NCI-H187 treated with DMSO at 0.1 percent for 48 hours (cell line): ENCODE results near the gene ATP10B.
"Not testable (repeated sequence)": the region's sequence is repeated elsewhere in the genome, so short reads cannot be mapped to it uniquely, and the experiment has no call there.

Source experiments
- DNase-seq: peaks from one replicate; lab custom pipeline; 2025; lab: John Stamatoyannopoulos, UW

The ATP10B gene, protein sequence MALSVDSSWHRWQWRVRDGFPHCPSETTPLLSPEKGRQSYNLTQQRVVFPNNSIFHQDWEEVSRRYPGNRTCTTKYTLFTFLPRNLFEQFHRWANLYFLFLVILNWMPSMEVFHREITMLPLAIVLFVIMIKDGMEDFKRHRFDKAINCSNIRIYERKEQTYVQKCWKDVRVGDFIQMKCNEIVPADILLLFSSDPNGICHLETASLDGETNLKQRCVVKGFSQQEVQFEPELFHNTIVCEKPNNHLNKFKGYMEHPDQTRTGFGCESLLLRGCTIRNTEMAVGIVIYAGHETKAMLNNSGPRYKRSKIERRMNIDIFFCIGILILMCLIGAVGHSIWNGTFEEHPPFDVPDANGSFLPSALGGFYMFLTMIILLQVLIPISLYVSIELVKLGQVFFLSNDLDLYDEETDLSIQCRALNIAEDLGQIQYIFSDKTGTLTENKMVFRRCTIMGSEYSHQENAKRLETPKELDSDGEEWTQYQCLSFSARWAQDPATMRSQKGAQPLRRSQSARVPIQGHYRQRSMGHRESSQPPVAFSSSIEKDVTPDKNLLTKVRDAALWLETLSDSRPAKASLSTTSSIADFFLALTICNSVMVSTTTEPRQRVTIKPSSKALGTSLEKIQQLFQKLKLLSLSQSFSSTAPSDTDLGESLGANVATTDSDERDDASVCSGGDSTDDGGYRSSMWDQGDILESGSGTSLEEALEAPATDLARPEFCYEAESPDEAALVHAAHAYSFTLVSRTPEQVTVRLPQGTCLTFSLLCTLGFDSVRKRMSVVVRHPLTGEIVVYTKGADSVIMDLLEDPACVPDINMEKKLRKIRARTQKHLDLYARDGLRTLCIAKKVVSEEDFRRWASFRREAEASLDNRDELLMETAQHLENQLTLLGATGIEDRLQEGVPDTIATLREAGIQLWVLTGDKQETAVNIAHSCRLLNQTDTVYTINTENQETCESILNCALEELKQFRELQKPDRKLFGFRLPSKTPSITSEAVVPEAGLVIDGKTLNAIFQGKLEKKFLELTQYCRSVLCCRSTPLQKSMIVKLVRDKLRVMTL (N-terminal part only)

DNA sequence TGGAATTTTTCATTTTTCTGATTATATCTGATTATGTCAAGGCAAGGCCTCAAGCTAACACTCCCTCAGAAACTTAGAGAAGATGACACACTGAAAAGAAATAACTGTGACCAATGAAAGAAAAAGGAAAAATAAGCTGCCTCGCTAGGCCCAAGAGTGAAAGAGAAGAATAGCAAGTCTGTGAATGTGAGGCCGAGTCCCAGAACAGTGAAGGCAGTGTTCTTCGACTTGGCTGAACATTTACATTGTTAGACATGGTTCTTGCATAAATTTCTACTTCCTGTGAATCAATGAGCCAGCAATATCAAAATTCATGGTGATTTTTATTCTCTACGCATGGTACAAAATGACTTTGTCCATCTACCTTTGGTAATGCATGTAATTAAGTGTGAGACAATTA is at the start of gene ATP10B:
Gene ATP10B, minus strand, starts transcription at position 163 of the 400 bp plus-strand sequence. CDS start 164,137 bp downstream, outside the sequence.
- no peak for DNase-seq

DNA sequence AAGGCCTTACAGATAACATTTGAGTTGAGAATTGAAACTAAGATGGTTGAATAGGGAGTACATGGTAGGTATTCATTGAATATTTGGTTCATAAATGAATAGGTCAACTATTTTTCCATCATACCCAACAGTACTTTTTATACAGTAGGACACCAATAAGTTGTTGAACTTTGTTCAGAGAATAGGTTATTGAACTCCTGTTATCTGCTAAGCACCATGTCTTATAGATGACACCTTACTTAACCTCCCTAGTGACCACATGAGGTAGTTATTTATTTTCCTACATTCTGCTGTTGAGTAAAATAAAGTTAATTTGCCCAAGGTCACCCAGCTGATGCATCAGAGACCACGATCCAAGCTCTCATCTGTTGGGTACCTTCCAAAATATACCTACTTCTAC is 49.6 kb upstream of the ATP10B start:
- no peak for DNase-seq

DNA sequence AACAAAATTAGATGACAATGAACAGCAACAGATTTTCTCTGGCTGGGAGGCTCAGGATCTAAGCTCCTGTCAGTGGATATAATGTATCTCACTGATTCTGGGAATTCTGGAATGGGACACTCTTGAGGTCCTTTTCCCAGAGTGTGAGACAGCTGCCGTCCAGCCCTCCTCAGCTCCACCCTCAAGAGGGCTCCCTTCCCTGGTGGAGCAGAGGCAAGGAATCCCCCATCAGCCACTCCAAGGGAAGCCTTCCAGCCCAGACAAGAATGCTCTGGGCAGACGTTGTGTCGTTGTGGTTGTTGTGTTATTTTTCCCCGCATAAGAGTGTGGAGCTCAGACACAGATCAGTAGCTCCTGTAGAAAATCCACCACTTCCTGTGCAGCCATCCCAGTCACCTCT is 47.7 kb upstream of the ATP10B start:
- no peak for DNase-seq

DNA sequence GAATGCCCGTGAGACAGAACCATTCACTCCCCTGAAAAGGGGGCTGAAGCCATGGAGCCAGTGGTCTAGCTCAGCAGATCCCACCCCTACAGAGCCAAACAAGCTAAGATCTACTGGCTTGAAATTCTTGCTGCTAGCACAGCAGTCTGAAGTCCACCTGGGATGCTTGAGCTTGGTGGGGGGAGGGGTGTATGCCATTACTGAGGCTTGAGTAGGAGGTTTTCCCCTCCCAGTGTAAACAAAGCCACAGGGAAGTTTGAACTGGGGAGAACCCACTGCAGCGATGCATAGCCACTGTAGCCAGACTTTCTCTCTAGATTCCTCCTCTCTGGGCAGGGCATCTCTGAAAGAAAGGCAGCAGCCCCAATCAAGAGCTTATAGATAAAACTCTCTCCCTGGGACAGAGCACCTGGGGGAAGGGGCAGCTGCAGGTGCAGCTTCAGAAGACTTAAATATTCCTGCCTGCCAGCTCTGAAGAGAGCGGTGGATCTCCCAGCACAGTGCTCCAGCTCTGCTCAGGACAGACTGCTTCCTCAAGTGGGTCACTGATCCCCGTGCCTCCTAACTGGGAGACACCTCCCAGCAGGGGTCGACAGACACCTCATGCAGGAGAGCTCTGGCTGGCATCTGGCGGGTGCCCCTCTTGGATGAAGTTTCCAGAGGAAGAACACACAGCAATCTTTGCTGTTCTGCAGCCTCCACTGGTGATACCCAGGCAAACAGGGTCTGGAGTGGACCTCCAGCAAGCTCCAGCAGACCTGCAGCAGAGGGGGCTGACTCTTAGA is 41.4 kb upstream of the ATP10B start:
- DNase-seq, result not testable (repeated sequence)

DNA sequence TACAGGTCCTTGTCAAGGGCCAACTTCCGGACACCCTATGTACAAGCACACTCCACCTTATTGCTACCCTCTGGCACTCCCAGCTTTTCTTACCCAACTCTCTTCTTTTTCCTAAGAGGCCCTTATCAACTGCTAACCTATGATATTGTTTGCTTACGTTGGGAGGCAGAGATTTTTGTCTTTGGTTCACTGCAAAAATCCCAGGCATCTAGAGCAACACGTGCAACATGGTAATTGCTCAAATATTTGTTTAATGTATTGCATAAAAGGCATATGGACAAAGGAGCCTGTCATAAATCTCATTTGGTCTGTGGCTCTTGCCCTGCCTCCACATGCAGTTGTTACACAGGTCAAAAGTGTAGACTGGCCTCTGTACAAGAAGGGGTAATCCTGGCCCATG is 35.8 kb upstream of the ATP10B start:
- peak; percentile 77 for DNase-seq

DNA sequence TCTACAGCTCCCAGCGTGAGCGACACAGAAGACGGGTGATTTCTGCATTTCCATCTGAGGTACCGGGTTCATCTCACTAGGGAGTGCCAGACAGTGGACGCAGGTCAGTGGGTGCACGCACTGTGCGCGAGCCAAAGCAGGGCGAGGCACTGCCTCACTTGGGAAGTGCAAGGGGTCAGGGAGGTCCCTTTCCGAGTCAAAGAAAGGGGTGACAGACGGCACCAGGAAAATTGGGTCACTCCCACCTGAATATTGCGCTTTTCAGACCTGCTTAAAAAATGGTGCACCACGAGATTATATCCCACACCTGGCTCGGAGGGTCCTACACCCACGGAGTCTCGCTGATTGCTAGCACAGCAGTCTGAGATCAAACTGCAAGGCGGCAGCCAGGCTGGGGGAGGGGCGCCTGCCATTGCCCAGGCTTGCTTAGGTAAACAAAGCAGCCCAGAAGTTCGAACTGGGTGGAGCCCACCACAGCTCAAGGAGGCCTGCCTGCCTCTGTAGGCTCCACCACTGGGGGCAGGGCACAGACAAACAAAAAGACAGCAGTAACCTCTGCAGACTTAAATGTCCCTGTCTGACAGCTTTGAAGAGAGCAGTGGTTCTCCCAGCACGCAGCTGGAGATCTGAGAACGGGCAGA is 21.7 kb upstream of the ATP10B start:
- not testable (repeated sequence) for DNase-seq

DNA sequence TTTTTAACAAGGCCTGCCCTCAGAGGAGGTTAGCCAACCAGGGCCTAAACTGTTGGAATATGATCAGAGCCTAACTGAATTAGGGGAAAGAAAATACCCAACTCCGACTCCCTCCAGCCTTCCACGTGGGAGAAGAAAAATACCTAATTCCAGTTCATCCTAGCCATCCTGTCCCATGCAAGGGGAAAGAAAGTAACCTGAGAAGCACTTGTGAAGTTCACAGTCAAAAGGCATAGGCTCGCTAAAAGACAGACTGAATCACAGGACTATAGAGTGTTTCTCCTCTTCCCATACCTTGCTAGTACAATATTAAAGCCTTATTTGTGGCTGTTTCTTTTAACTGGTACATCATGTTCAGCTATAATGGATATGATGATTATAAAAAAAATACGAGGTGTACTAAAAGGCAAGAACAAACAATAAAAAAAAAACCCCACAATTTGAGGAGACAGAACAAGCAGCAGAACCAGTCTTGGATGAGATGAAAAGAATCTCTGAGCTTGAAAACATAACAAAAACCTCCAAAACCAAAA is 18.0 kb upstream of the ATP10B start:
- no peak for DNase-seq

DNA sequence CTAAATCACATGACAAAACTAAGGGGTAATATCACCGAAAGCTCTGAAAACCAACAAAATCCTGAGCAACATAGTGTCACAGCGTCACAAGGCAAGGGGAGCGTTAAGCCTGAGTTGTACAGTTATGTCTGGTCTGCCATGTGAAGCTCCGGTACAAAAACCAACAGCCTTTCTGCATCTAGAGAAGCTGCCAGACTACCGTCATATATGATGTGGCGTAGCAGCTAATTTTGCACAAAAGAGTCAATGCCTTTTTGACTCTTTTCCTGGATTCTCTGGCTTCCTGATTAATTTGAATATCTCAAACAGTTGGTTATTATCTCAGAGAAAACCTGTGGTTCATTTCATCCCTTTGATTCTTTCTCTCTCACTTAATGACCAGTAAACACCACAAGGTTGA is 16.0 kb upstream of the ATP10B start:
- DNase-seq, result no peak

DNA sequence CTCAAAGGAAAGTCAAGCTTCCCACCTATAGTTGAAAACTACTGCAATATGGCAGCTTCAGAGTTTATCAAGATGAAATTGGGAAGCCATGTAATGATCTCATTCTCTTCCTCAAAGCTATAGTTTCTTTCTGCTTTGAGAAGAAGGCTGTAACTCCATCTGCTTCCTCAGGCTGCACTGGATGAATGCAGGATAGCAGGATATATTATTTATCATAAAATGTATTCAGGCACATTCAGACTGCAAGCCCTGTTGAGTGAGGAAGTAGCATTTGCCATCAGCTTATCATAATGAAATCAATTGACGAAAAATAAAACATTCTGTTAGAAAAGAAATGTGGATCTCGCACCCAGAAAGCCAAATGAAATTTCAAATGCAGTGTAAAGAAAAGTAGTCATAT is 560 bp downstream of the ATP10B start:
- no peak for DNase-seq

DNA sequence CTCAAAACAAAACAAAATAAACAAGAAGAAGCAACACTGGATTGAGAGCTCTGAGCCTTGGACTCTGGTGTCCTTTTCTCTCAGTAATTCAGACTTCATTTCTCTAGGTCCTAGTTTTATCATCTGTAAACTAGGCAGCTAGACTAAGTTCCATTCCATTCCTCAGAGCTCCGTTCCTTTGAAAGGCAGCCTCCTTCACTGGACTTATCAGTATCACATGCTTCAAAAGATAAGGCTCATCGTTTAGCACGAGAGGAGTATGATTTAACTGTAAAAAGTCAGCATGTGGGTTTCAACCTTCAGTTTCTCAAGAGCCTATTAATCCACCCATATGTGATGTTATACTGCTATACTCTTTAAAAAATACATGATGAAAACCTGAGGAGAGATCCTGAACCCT is 1.6 kb downstream of the ATP10B start:
- DNase-seq, result no peak

DNA sequence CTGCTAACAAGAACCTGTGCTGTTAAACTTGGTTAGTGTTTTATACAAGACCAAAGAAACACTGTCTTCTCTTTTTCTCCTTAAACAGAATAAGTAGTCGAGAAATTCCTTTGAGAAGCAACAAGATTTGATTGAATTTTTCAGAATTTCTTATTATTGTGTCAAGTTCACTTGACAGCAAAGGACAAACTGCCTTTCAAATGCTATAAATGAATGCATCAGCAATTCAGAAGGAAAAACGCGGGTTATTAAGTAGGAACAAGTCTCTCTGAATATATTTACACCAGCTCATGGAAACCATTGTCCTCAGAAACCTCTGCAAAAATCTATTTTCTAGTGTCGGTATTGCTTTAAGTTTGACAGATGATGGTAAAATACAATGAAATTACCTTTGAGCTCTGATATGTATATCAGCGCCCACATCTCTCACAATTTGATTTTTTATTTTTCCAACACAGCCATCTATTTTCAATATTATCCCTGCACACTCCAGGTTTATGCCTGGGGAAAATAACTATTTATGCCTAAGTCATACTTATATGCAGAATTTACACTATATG is 4.4 kb downstream of the ATP10B start:
- no peak for DNase-seq

DNA sequence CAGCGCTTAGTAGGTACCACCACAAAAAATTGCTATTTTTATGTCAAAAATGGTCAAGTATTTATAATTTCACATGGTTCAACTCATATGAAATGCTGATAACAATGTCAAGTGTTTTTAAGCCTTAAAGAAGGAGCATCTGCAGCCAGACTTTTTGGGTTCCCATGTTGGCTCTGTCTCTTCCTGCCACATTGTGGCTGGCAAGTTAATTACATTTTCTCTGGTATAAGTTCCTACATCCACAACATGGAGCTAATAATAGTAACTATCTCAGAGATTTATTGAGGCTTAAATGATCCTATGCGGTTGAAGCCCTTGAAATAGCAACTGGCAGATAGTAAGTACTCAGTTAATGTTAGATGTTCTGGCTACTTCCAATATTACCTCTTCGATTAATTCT is 5.4 kb downstream of the ATP10B start:
- no peak for DNase-seq

DNA sequence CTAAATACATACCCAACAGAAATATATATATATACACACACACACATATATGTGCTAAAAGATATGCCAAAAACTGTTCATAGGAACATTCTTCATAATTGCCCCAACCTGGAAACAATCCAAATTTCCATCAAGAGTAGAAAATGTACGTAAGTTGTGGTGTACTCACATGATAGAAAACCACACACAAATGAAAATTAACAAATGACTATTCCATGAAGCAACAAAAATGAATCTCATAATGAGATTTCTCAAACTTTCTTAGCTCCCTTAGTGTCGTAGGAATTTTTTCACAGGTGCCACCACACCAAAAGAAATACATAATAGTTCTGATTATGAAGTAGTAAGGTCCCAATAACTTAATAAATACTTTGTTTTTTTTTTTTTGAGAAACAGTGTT is 7.8 kb downstream of the ATP10B start:
- DNase-seq, result no peak

DNA sequence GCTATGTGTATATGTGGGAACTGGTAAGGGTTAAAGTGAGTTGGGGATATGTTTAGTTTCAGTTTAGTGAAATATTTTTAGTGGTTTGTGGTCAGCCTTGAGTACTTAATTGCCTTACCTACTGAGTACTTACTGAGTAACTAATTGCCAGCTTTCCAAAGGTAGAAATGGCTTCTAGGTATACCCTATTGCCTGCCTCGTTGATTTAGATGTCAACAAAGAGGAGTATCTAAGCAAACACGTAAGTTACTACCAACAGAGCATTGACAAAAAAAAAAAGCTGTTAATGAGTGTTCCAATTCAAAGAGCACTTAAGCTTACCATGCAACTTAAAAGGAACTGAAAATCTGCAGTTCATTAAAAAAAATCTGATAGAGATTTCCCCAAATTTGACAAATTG is 8.8 kb downstream of the ATP10B start:
- no peak for DNase-seq

DNA sequence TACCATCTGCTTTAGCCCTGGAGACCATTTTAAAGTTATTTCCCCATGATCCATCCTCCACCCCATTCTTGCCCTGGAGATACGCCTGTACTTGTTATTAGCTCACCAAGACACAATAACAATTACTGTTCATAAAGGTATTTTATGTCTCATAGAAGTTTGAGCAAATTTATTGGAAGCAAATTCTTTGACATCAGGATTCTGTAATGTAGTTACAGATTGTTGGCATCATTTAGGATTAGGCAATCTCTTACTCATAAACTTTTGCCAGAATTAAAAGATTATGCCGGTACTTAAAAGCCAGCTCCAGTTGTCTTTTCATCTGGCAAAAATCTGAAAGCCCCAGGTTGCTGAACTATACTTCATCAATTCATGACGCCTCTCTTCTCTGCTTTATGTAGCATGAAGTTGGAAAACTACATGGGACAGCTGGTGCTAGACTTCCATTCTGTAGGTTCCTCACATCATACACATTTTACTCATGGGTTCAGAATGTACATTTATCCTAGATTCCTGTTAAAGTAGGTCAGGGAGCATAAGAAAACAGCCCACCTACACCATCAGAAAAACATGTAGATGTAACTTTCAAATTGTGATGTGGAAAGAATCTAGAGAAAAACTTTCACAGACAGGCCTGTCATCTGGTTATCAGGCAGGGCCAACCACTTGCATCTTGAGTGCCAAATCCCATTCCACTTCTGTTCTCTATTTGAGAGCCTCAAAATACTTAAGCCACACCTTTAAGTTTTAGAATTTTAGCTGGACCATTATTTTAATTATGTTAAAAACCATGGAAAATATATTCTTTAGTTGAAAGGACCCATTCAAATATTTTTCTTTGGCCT is 14.0 kb downstream of the ATP10B start:
- DNase-seq, result no peak

DNA sequence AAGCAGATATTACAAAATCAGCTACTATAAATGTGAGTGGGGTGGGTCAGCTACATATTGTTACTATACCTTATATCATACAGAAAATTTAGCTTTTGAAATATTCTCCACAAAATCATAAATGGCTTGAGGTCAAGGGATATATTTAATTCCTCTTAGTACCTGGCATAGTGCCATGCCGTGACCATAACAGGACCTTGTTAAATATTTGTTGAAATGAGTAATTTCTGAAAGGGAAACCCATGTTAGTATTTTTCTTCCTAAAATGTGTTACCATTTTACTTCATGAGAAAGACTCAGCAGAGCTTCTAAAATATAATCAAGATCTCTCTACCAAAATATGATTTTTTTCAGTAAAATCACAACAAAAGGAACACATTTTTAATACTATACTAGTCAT is 14.8 kb downstream of the ATP10B start:
- no peak for DNase-seq

DNA sequence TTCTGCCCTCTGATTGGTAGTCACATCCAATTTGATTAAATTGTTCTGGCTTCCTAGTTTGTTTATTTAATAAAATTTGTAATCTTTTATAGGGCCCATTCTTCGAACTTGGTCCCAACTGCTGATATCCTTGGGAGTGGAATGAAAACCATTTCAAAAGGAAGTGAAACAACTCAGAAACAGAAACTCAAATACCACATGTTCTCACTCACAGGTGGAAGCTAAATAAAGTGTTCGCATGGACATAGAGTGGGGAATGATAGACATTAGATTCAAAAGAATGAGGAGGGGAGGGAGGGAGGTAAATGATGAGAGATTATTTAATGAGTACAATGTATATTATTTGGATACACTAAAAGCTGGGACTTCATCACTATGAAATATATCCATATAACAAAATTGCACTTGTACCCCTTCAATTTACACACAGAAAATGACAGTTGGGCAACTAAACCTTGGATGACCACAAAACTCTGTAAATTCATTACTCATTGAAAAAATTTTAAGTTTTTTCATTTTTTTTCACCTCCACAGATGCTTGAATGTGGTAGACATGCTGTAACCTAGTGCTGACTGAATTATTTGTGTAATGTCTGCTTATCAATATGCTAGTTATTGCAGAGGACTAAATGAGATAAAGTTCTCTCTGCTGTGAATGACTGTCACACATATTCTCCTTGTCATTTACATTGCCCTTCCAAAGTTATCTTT is 16.0 kb downstream of the ATP10B start:
- no peak for DNase-seq

DNA sequence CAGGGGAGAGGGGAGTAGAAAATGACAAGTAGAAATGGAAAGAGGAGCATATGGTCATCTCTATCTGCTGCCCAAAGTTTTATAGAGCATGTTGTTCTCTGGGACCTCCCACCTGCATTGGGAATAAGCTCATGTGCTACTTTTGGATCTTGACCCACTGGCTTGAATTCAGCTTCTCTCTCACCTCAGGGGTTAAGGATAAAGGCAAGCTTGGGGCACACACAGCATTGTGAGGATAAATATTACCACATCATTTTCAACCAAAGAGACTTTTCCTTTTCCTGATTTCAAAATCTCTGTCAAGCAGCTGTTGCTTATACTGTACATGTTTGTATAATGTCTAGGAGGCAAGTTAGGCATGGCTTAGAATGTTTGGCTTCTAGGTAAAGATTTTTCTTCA is 16.6 kb downstream of the ATP10B start:
- DNase-seq, result no peak

DNA sequence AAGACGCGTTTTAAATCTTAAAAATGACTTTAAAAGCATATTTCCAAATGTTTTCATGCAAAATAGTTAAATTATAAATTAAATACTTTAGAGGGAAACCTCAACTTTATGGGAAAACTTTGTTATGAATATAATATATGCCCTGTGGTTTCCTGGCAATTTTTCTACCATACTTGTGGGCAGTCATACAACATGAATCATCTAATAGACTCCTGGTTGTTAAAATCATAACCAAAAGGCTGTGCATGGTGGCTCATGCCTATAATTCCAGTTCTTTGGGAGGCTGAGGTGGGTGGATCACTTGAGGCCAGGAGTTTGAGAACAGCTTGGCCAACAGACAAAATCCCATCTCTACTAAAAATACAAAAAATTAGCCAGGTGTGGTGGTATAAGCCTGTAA is 18.2 kb downstream of the ATP10B start:
- DNase-seq, result no peak
